IPS DF 6.9 (cell line): Measurements from ENCODE around the gene ARSB.

Experiments used
- DNase-seq: peaks from one replicate; pipeline ENCODE4 v3.0.0-alpha.2; 2013; ENCODE audit warnings: low read depth, low spot score
- H3K27ac ChIP-seq: one replicate; pipeline ENCODE4 v1.5.1; 2013; ENCODE audit warnings: low read length, control low read depth
- H3K27me3 ChIP-seq: 2 replicates; pipeline ENCODE4 v1.6.1; 2013; ENCODE audit warnings: mild to moderate bottlenecking, low read length; ENCODE audit not compliant: control insufficient read depth, insufficient read depth
- H3K36me3 ChIP-seq: 2 replicates; pipeline ENCODE4 v1.6.1; 2013; ENCODE audit warnings: low read length; ENCODE audit not compliant: control insufficient read depth, insufficient read depth
- H3K4me1 ChIP-seq: 2 replicates; pipeline ENCODE4 v1.6.1; 2013; ENCODE audit warnings: low read length; ENCODE audit not compliant: control insufficient read depth, insufficient read depth
- H3K4me3 ChIP-seq: 2 replicates; pipeline ENCODE4 v1.5.1; 2013; ENCODE audit warnings: mild to moderate bottlenecking, low read length
- H3K9me3 ChIP-seq: 2 replicates; pipeline ENCODE4 v1.6.1; 2013; ENCODE audit warnings: low read length, inconsistent platforms; ENCODE audit not compliant: control insufficient read depth, insufficient read depth
- WGBS: extraction: QIAGEN DNeasy Blood & Tissue Kit; methylation state at CpG from one replicate; pipeline ENCODE4 v1.1.7; 2013; ENCODE audit warnings: mixed read lengths, missing lambda C conversion rate; ENCODE audit not compliant: insufficient read length, insufficient coverage; 5-methylcytosine and 5-hydroxymethylcytosine counted together

The ARSB gene

DNA sequence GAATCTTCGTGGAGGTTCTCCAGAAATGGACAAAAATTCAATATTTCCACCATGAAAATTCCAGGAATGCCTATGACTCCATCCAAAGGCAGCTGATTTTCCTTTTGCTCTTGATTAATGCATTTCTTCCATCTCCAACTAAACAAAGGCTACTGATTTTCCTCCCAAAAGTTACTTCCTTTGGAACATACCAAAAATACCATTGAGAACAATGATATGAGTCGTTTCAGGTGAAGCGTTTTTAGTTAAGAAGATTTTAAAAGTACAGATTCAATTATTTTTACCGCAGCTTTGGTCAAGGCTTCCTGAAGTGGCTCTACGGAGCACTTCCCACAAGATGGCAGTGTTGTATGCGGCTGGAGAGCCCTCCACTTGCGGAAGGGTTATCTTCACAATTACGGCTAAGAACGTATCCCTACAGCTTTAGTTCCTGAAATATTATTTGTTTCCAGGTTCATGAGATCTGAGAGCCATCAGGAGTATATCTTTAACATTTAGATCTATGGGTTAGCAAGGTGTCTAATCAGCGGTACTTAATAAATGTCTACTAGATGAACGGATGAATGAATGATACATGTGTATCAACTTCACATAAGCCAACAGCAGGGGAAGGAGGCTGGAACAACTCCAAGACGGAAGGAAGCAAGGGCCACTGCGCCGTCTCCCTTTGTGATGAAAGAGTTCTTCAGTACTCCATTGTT, 35.9 kb upstream of the ARSB start:
- H3K4me3 ChIP-seq, result no peak overlapping the region
- H3K4me1 ChIP-seq, result peaks cover 2% of the 10 kb centered on the region; the same call in 1 of the 2 replicates
- WGBS, result no CpG with 5 or more reads among the region's 14 CpGs
- H3K27ac ChIP-seq, result no peak overlapping the region
- no peaks in the 10 kb centered on the region for H3K27me3 ChIP-seq
- H3K36me3 ChIP-seq, result no peaks in the 10 kb centered on the region
- no peak for DNase-seq
- H3K9me3 ChIP-seq, result no peaks in the 10 kb centered on the region

DNA sequence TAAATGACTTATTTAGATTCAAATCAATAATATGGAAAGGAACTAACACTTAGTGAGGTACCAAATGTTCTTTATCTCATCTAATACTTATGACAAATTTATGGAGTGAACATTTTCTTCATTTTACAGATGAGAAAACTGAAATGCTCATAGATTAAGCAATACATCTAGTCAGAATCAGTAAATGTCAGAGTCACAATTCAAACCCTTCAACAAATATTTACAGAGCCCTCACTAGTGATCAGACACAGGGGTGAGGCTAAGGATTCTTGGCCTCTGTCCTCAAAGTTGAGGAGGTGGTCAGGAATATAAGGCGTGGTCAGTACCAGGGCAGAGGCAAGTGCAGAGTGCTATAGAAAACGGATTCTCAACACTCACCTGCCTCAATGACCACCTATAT, 29.5 kb upstream of the ARSB start:
- Histone ChIP-seq H3K9me3 (no peaks in the 10 kb centered on the region), H3K4me3 (no peak overlapping the region), H3K27me3 (no peaks in the 10 kb centered on the region), H3K4me1 (no peaks in the 10 kb centered on the region), H3K27ac (no peak overlapping the region), H3K36me3 (no peaks in the 10 kb centered on the region)
- no peak for DNase-seq
- no CpG with 5 or more reads among the region's 2 CpGs for WGBS

- H3K4me3 ChIP-seq, result no peak overlapping the region
- H3K4me1 ChIP-seq, result no peaks in the 10 kb centered on the region
- DNase-seq, result no peak
- H3K27ac ChIP-seq, result no peak overlapping the region
- H3K9me3 ChIP-seq, result no peaks in the 10 kb centered on the region
- H3K27me3 ChIP-seq, result no peaks in the 10 kb centered on the region
- no peaks in the 10 kb centered on the region for H3K36me3 ChIP-seq
Observed at GRCh38 chr5:79011869-79012268, 26.8 kb upstream of the ARSB start.

GRCh38 chr5:79011219-79011836, 26.2 kb upstream of the ARSB start:
- Histone ChIP-seq H3K27ac (no peak overlapping the region), H3K36me3 (no peaks in the 10 kb centered on the region), H3K4me3 (no peak overlapping the region), H3K27me3 (no peaks in the 10 kb centered on the region), H3K4me1 (no peaks in the 10 kb centered on the region), H3K9me3 (no peaks in the 10 kb centered on the region)
- no CpG with 5 or more reads among the region's 1 CpG for WGBS
- DNase-seq, result no peak

GRCh38 chr5:79008362-79008761, 23.3 kb upstream of the ARSB start:
- no CpG with 5 or more reads among the region's 3 CpGs for WGBS

DNA sequence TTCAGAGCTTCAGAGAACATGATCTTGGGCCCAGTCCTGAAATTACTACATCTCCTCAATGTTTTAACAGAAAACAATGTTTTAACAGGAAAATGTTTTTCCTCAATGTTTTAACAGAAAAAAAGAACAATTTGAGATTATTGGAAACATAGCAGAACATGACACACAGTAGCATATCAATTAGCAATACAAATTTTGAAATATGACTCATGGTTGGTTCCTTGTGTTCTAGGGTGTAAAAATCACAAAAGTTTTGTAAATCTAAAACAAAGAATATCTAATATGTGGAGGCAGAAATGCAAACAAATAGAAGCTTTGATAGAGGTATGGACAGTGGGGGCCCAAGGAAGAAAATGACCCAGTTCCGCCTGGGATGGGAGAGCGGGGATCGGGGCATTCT, 22.8 kb upstream of the ARSB start:
- H3K27me3 ChIP-seq, result no peaks in the 10 kb centered on the region
- no peaks in the 10 kb centered on the region for H3K4me1 ChIP-seq
- no peak overlapping the region for H3K27ac ChIP-seq
- no peak overlapping the region for H3K4me3 ChIP-seq
- H3K36me3 ChIP-seq, result no peaks in the 10 kb centered on the region
- no peaks in the 10 kb centered on the region for H3K9me3 ChIP-seq
- no peak for DNase-seq
- whole genome bisulfite sequencing, result no CpG with 5 or more reads among the region's 3 CpGs

More at GRCh38 chr5:79008362-79008761, 23.3 kb upstream of the ARSB start:
- H3K27me3 ChIP-seq, result no peaks in the 10 kb centered on the region
- no peak for DNase-seq
- no peaks in the 10 kb centered on the region for H3K4me1 ChIP-seq
- H3K9me3 ChIP-seq, result no peaks in the 10 kb centered on the region
- no peak overlapping the region for H3K4me3 ChIP-seq
- H3K27ac ChIP-seq, result no peak overlapping the region
- H3K36me3 ChIP-seq, result no peaks in the 10 kb centered on the region

DNA sequence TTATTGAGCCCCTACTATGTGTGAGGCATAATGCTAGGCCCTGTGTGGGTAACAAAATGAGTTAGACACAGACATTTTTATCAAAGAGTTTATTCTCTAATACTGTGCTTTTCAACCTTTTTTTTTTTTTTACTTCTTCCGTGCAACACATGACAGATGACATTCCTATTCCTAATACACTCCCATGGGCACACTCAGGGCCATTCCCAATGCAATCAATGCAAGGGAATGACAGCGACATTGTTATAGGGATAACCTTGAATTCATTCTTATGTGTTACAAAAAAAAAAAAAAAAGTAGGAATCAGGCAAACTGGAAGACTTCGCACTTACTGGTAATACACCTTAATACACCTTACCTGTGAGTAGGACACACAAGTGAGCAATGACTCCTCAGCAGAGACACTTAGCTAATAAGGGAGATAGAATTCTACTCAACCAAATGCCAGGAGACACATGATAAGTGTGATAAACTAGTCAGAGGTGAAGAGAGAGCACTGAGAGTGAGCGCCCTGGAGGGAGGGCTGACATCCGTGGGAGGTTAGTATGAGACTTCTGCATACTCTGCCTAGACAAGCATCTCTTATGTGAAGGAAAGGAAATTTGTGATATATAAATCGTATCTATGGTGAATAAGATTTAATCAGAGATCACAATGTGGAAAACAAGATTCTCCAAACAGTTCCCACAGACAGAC, 21.0 kb upstream of the ARSB start:
- no peaks in the 10 kb centered on the region for H3K4me1 ChIP-seq
- H3K4me3 ChIP-seq, result no peak overlapping the region
- no peak for DNase-seq
- H3K36me3 ChIP-seq, result no peaks in the 10 kb centered on the region
- no peaks in the 10 kb centered on the region for H3K9me3 ChIP-seq
- H3K27me3 ChIP-seq, result no peaks in the 10 kb centered on the region
- WGBS, result no CpG with 5 or more reads among the region's 6 CpGs
- H3K27ac ChIP-seq, result no peak overlapping the region

GRCh38 chr5:79005151-79005550, 20.0 kb upstream of the ARSB start:
- Histone ChIP-seq H3K4me1 (no peaks in the 10 kb centered on the region), H3K9me3 (no peaks in the 10 kb centered on the region), H3K27ac (no peak overlapping the region), H3K27me3 (no peaks in the 10 kb centered on the region), H3K36me3 (no peaks in the 10 kb centered on the region), H3K4me3 (no peak overlapping the region)
- WGBS, result no CpG with 5 or more reads among the region's 4 CpGs
- DNase-seq, result no peak

DNA sequence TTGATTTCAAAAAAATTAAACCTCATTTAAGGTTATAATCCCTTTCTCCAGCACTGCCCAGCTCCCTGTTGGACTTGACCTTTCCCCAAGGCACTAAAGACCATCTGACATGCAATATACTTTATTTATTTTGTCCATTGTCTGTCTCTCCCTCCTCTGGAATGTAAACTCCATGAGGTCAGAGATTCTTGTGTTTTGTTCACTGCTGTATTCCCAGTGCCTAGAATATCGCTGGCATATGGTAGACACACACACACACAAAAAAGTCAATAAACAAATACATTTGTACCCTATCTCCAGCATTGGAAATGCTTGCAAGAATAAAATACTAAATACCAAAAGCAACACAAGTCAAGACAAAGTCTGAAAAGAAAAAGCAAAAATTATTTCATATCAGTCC, 17.3 kb upstream of the ARSB start:
- Histone ChIP-seq H3K4me1 (no peaks in the 10 kb centered on the region), H3K36me3 (no peaks in the 10 kb centered on the region)
- no CpG with 5 or more reads among the region's 1 CpG for WGBS

DNA sequence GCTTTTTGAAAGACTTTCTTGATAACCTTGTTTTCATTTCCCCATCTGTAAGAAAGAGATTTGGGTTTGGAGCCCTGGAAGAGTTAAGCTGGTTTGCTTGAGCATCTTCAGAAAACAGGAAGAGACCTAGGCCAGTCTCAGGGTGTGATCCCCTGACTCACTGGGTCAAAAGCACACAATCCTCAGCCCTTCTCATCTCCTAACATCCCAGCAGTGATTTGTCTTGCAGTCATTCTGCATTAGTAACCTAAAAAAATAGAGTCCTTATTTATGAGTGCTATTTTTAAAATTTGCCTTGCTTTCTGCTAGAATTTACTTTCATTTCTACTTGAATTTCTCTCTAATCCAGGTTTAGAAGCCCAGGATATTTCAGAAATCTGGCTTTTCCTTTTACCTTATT, 16.4 kb upstream of the ARSB start:
- no peaks in the 10 kb centered on the region for H3K36me3 ChIP-seq
- no peak for DNase-seq
- H3K9me3 ChIP-seq, result no peaks in the 10 kb centered on the region
- H3K4me3 ChIP-seq, result no peak overlapping the region
- no peak overlapping the region for H3K27ac ChIP-seq
- H3K27me3 ChIP-seq, result no peaks in the 10 kb centered on the region
- H3K4me1 ChIP-seq, result no peaks in the 10 kb centered on the region

More for the DNA sequence above, 17.3 kb upstream of the ARSB start:
- Histone ChIP-seq H3K27me3 (no peaks in the 10 kb centered on the region), H3K27ac (no peak overlapping the region), H3K4me3 (no peak overlapping the region), H3K9me3 (no peaks in the 10 kb centered on the region)
- no peak for DNase-seq
